Central memory CD8-positive, alpha-beta T cell (primary cell): Measurements from ENCODE around the gene ASPDH.

ENCODE experiments used
- ATAC-seq: fragments of 150-1000 bp; cut with Tn5 transposase; replicated peaks from 2 replicates; pipeline ENCODE4 v1.10.0; 2022; ENCODE audit warnings: mild to moderate bottlenecking, moderate FRiP score, moderate number of reproducible peaks; ENCODE audit not compliant: poor library complexity, severe bottlenecking; ENCODE audit errors: extremely low read depth
- DNase-seq, 2 donors: peaks; one replicate each; pipeline ENCODE4 v3.0.0; 2021; ENCODE audit warnings: low spot score in 2 of 2
- H3K27ac Mint-ChIP-seq: one replicate; pipeline ENCODE4 v1.8.0; 2022; ENCODE audit warnings: low read depth, mild to moderate bottlenecking, moderate library complexity, mixed read lengths
- H3K27me3 Mint-ChIP-seq: one replicate; pipeline ENCODE4 v1.8.0; 2022; ENCODE audit warnings: mixed read lengths
- H3K36me3 Mint-ChIP-seq: one replicate; pipeline ENCODE4 v1.8.0; 2022; ENCODE audit warnings: mild to moderate bottlenecking, moderate library complexity, mixed read lengths; ENCODE audit not compliant: insufficient read depth
- H3K4me1 Mint-ChIP-seq: one replicate; pipeline ENCODE4 v1.8.0; 2022; ENCODE audit warnings: mixed read lengths
- H3K4me3 Mint-ChIP-seq: one replicate; pipeline ENCODE4 v1.8.0; 2022; ENCODE audit warnings: mild to moderate bottlenecking, moderate library complexity, mixed read lengths
- H3K9me3 Mint-ChIP-seq: one replicate; pipeline ENCODE4 v1.8.0; 2022; ENCODE audit warnings: mixed read lengths

The ASPDH gene

DNA sequence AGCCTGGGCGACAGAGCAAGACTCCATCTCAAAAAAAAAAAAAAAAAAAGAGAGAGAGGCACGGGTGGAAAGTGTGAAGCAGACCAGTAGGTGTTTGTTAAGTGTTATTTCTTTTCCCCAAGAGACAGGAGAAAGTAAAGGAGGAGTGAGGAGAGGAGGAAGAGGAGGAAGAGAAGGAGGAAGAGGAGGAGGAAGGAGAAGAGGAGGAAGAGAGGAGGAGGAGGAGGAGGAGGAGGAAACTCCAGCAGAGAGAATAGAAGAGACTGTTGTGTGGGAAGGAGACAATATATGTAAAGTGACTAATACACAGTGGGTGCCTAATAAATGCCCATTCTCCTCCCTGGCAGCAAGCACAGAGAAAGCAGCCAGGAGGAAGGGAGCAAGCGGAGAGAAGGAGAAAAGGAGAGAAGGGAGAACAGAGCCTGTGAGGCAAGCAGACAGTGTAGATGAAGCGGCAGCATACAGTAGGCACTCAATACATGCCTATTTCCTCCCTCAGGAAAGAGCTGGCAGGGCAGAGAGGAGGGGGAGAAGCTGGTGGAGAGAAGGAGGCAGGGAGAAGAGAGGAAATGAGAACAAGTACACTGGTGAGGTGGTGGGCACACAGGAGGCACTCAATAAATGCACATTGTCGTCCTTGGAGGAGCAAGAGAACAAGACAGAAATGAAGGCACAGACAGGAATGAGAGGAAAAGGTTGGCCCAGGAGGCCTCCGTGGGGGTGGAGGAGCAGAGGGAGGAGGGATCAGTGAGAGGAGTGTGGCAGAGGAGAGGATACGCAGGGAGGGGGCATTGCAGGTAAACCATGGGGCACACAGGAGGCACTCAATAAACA lies 19.3 kb downstream of the ASPDH start:
- Mint-ChIP-seq H3K4me1 (peaks cover 23% of the 10 kb centered on the region), H3K36me3 (peaks cover 9% of the 10 kb centered on the region), H3K9me3 (no peaks in the 10 kb centered on the region), H3K27ac (peak overlapping the region; percentile 57), H3K4me3 (no peak overlapping the region), H3K27me3 (no peaks in the 10 kb centered on the region)
- no peak for ATAC-seq
- DNase-seq, result no peak

DNA sequence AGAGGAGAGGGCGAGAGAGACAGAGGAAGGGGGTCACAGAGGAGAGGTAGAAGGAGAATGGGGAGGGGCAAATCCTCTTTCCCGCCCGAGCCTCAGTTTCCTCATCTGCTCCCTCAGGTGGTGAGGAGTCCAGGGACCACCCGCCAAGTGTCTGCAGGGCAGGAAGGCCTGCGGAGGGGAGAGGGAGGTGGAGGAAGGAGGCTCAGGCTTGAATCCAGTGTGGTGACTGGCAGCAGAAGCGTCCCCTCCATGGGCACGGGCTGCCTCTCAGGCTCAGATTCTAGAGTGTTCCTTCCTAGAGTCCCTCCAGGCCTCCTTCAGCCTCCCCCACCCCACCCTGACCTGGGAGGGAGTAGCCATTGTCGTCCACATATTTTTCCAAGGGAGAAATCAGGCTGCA lies 20.5 kb downstream of the ASPDH start:
- no peaks in the 10 kb centered on the region for H3K27me3 Mint-ChIP-seq
- no peaks in the 10 kb centered on the region for H3K9me3 Mint-ChIP-seq
- no peak overlapping the region for H3K4me3 Mint-ChIP-seq
- H3K27ac Mint-ChIP-seq, result no peak overlapping the region
- H3K4me1 Mint-ChIP-seq, result peaks cover 33% of the 10 kb centered on the region
- H3K36me3 Mint-ChIP-seq, result peaks cover 9% of the 10 kb centered on the region
- ATAC-seq, result no peak
- DNase-seq, result no peak

DNA sequence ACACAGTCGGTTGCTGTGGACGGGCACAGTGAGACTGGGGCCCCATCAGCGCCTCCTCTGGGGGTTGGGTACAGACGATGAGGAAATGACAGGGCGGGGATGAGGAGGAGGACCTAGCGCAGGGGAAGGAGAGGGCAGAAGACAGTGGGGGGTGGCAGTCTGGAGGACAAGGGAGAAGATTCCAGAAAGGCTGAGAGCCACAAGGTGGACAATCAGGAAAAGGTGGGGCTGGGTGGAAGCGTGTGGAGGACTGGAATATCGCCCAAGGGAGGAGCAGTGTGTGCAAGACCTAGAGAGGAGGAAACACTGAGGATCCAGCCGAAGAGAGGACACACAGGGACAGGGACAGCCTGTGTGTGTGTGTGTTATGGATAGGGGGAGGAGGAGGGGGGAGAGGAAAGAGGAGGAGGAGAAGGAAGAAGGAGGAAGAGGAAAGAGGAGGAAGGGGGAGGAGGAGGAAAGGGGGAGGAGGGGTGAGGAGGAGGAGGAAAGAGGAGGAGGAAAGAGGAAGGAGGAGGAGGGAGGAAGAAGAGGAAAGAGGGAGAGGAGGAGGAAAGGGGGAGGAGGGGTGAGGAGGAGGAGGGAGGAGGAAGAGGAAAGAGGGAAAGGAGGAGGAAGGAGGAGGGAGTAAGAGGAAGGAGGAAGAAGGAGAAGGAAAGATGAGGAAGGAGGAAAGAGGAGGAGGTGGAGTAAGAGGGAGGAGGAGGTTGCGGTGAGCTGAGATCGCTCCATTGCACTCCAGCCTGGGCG lies 21.2 kb downstream of the ASPDH start:
- Mint-ChIP-seq H3K27ac (peak overlapping the region; percentile 87), H3K4me3 (no peak overlapping the region), H3K9me3 (no peaks in the 10 kb centered on the region), H3K4me1 (peaks cover 33% of the 10 kb centered on the region), H3K27me3 (no peaks in the 10 kb centered on the region), H3K36me3 (peaks cover 9% of the 10 kb centered on the region)
- DNase-seq (no peak), ATAC-seq (no peak)

DNA sequence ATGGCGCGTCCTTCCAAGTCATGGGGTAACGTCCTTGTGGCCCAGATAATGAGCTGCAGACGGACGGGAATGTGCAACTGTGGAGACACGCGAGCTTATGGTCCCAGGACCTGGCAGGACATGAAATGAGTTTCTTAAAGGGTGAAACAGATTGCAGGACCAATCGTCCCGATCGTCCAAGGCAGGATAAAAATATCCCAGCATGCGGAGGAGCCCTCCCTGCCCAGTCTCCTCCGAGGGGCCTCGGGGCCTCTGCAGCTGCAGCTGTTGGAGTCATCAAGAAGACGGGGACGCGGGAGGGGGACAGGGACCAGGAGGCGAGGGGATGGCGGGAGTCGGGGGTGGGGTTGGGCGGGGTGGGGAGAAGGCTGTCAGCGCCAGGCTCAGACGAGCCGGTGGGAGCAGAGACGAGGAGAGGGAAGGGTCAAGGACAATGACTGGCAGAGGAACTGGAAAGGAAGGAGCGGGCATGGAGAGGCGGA lies 22.7 kb downstream of the ASPDH start:
- Mint-ChIP-seq H3K27ac (peak overlapping the region; percentile 87), H3K36me3 (peaks cover 9% of the 10 kb centered on the region), H3K4me1 (peaks cover 33% of the 10 kb centered on the region), H3K27me3 (no peaks in the 10 kb centered on the region), H3K9me3 (no peaks in the 10 kb centered on the region), H3K4me3 (no peak overlapping the region)
- ATAC-seq (no peak), DNase-seq (no peak)

DNA sequence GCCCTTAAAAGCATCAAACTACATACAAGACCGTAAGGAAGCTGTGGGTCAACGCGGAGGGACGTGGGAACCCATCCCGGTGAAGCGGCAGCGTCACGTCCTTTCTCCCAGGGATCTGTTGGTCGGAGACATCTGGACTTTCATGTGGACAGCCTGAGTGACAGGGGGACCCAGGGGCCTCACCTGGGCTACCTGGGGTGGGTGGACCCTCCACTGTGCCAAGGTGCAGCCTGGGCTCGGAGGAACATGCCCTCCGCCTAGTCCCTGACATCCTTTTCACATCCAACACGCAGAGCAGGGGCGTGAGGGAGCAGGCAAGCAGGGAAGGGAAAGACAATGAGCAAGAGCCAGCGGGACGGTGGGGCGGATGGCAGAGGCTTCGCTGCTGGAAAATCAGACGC lies 23.3 kb downstream of the ASPDH start:
- H3K27ac Mint-ChIP-seq, result no peak overlapping the region
- no peaks in the 10 kb centered on the region for H3K9me3 Mint-ChIP-seq
- H3K4me3 Mint-ChIP-seq, result no peak overlapping the region
- no peaks in the 10 kb centered on the region for H3K27me3 Mint-ChIP-seq
- no peak for ATAC-seq
- H3K4me1 Mint-ChIP-seq, result peaks cover 38% of the 10 kb centered on the region
- DNase-seq, result no peak
- peaks cover 7% of the 10 kb centered on the region for H3K36me3 Mint-ChIP-seq

DNA sequence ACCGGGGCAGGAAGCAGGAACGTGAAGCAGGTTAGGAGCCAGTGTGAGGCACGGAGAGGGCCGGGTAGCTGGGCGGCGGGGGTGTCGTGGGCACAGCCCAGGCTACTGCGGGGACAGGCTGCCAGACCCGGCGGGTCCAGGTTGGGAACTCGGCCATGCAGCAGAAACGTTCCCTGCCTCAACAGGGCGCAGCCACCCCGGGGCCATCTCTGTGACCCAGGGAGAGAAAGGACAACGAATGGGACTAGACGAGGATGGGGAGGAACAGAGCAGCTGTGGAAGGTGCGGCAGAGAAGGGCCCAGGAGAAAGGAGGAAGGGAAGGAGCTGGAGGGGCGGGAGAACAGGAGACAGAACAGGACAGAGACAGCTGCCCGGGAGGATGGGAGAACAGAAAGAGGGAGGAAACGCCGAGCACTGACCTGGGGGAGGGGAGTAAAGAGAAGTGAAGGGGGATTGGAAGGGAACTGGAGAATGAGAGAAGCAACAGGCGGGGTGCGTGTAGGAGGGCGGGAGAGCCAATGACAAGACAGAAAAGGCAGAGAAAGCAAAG lies 24.2 kb downstream of the ASPDH start:
- Mint-ChIP-seq H3K27ac (peak overlapping the region; percentile 80), H3K9me3 (no peaks in the 10 kb centered on the region), H3K4me3 (no peak overlapping the region), H3K36me3 (peaks cover 7% of the 10 kb centered on the region), H3K4me1 (peaks cover 41% of the 10 kb centered on the region), H3K27me3 (no peaks in the 10 kb centered on the region)
- DNase-seq, result no peak
- ATAC-seq, result no peak

DNA sequence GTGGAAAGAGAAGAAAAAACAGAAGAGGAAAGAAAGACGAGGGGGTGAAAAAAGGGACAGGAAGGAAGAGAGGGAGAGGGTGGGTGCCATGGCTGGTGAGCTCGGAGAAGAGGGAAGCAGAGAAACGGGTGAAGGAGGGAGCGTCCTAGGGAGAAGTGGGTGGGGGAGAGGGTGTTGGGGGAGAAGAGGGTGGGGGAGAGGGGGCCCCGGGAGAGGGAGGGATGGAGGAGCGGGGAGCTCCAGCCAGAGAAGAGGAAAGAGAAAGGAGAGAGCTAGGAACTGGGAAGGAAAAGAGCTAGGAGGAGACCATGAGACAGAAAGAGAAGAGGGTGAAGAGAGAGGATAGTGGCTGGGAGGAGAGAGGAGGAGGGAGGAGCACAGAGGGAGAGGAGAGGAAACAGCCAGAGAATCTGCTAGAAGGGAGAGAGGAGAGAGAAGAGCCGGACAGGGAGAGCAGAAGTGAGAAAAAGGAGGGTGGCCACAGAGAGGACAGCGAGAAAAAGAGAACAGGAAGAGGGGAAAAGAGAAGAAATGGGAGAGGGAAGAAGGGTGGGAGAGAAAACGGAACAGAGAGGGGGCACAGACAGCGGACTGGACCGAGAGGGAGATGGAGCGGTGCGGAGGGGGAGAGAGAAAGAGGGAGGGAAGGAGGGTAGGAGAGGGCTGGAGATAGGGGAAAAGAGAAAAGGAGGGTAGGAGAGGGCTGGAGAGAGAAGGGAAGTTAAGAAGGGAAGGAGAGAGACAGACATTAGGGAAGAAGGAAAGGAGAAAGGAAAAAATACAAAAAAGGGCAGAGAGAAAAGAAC lies 25.1 kb downstream of the ASPDH start:
- Mint-ChIP-seq H3K36me3 (peaks cover 11% of the 10 kb centered on the region), H3K4me3 (no peak overlapping the region), H3K27ac (peak overlapping the region; percentile 80), H3K4me1 (peaks cover 41% of the 10 kb centered on the region), H3K9me3 (no peaks in the 10 kb centered on the region), H3K27me3 (no peaks in the 10 kb centered on the region)
- ATAC-seq (no peak), DNase-seq (no peak)

DNA sequence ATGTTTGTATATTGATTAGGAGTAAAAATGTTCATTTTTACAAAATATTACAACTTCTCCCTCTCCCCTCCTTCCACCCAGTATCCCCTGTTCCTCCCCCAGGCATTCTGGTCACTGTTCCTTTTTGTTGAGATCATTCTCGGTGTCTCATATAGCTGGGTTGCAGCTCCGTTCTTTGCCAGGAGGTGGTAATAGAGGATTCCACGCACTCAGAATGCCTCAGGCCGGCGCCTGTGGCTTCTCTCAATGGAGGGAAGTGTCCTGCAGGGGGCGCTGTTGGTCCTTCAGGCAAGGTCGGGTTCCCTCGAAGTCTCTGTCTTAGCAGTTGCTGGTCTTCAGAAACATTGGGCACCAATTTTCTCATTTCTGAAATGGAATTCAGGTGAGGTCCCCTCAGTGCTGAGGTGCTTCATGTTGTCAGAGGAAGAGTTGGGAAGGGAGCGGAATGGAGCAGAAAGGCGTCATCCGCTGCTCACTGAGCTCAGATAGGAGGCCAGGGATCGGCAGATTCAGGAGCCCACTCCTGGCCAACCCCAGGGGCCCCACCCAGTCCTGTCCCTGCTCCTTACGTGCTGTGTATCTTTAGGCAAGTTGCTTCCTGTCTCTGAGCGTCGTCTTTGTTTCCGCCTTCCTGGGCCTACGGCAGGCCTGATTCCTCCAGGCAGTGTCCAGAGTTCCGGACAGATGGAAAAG lies 26.7 kb downstream of the ASPDH start:
- Mint-ChIP-seq H3K27me3 (no peaks in the 10 kb centered on the region), H3K36me3 (peaks cover 15% of the 10 kb centered on the region), H3K27ac (no peak overlapping the region), H3K4me1 (peaks cover 35% of the 10 kb centered on the region), H3K4me3 (no peak overlapping the region), H3K9me3 (no peaks in the 10 kb centered on the region)
- DNase-seq (no peak), ATAC-seq (no peak)

DNA sequence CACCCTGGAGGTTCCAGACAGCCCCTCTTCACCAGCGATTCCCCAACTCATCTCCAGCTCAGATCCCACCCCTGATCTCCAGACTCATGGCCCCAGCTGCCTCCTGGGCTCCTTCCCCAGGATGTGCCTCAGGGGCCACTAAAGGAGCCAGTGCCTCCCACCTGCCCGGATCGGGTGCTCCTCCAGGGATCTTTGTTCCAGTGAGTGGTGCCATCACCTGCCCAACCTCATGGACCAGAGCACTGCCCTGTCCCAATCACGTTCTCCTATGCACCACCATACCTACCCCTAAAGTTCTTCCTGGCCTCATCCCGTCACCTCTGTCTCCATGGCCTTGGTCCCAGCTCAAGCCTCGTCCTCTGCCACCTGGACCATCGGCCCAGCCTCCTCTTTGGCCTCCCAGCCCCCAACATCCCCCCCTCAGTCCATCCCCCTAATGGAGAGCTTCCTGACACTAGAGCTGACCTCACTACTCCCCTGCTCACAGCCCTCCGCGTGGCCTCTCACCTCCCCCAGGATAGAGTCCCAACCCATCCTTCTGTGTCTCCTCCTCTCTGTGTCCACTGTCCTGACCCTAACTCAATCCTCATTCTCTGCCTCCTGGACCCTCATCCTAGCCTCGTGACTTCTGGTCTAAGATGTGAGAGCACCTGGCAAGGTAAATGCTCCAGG lies 28.3 kb downstream of the ASPDH start:
- Mint-ChIP-seq H3K4me1 (peaks cover 24% of the 10 kb centered on the region), H3K27ac (peak overlapping the region; percentile 38), H3K4me3 (no peak overlapping the region), H3K36me3 (peaks cover 20% of the 10 kb centered on the region), H3K27me3 (no peaks in the 10 kb centered on the region), H3K9me3 (no peaks in the 10 kb centered on the region)
- ATAC-seq, result no peak
- DNase-seq, result no peak

DNA sequence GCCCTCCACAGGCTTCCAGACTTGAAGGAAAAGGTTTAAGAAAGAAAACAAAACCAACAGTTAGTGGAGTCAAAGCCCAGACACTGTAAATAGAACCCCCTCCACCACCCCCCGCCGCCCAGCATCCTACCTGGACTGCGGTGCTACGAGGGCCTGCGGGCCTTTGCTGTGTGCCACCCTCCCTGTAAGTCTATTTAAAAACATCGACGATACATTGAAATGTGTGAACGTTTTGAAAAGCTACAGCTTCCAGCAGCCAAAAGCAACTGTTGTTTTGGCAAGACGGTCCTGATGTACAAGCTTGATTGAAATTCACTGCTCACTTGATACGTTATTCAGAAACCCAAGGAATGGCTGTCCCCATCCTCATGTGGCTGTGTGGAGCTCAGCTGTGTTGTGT lies 30.8 kb downstream of the ASPDH start:
- ATAC-seq (no peak), DNase-seq (no peak)
- H3K4me1 Mint-ChIP-seq, result peaks cover 19% of the 10 kb centered on the region
- no peak overlapping the region for H3K4me3 Mint-ChIP-seq
- H3K36me3 Mint-ChIP-seq, result peaks cover 22% of the 10 kb centered on the region
- H3K27me3 Mint-ChIP-seq, result no peaks in the 10 kb centered on the region
- H3K27ac Mint-ChIP-seq, result no peak overlapping the region
- H3K9me3 Mint-ChIP-seq, result no peaks in the 10 kb centered on the region

DNA sequence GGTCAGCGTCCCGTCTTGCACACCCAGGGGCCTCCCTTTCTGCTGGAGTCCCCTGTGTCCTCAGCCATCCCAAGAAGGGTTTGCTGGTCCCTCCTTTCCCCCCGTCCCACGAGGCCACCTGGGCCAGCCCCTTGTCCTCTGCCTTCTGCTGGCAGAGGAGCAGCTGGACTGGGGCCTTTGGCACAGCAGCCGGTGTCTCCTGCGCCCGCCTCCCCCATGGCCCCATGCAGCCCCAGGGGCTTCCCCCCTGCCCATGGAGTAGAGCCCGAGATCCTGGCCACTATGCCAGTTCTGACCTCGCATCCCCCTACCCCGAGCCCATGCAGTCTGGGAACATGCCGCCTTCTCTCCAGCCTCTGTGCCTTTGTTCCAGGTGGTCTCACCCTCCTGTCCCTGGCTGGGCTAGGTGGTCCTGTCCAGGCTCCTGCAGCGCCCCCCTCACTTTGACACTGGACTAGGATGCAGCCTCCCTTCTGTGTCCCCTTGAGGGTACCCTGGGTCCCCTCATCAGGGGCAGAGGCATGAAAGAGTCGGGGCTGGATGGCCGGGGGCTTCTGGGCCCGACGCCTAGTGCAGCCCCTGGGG lies 31.4 kb downstream of the ASPDH start:
- peaks cover 25% of the 10 kb centered on the region for H3K4me1 Mint-ChIP-seq
- DNase-seq (no peak), ATAC-seq (no peak)
- peaks cover 23% of the 10 kb centered on the region for H3K36me3 Mint-ChIP-seq
- H3K27me3 Mint-ChIP-seq, result no peaks in the 10 kb centered on the region
- H3K9me3 Mint-ChIP-seq, result no peaks in the 10 kb centered on the region
- no peak overlapping the region for H3K27ac Mint-ChIP-seq
- no peak overlapping the region for H3K4me3 Mint-ChIP-seq
